Nucleus accumbens (tissue), 56 donors: ENCODE results near the gene MBOAT2.
"Not testable (repeated sequence)": the region's sequence is repeated elsewhere in the genome, so short reads cannot be mapped to it uniquely, and the experiment has no call there.

ENCODE experiments used
- DNase-seq, 56 donors: peaks; one replicate each; lab custom pipeline; 2025; lab: John Stamatoyannopoulos, UW

The MBOAT2 gene

DNA sequence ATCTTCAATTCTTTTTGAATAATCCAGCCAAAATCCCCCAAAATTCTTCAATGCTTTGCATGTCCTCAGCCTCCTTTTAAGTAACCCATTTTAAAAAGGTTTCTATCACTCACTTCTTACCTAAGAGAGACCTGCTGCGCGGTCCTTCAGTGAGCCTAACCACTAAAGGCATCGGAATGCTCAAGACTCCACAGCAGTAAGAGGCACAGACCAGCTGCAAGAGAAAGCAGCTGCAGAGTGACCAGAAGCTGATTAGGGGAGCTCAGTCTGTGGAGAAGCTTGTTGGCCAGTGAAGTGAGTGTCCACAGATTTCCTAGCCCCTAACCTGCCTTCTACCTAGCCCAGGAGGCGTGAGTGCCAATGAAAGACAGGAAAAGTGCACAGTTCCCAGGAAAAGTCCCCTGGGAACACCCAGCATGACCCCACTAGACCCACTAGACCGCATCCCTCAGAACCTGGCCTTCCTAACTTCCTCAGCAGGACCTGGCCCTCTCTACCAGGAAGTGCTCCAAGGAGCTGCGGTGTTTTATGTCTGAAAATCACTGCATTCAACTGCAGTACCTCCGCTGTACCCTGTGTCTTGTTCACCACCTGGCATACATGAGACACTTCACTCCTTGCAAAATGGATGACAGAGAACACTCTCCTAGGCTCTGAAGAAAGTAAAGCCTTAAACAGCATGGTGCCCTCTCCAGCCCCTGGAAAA is 10.1 kb downstream of the MBOAT2 start:
- DNase-seq: no peak

DNA sequence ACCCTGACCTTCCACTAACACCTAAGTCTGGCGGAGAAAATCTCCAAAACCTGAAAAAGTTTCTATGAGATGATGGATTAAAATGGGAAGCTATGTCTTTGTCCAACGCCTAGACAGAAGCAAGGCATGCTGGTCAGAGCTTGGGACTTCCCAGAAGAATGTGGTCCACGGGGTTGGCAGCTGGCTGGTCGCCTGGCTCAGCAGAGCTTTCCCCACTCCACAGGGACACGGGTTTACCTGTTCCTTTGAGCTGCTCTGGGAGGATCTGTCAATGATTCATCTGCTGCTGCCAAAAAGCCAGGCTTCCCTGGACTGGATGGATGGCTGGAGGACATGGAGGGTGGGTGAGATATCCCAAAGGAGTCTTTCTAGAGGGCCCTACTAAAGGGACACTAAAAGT is 10.8 kb downstream of the MBOAT2 start:
- DNase-seq: no peak

DNA sequence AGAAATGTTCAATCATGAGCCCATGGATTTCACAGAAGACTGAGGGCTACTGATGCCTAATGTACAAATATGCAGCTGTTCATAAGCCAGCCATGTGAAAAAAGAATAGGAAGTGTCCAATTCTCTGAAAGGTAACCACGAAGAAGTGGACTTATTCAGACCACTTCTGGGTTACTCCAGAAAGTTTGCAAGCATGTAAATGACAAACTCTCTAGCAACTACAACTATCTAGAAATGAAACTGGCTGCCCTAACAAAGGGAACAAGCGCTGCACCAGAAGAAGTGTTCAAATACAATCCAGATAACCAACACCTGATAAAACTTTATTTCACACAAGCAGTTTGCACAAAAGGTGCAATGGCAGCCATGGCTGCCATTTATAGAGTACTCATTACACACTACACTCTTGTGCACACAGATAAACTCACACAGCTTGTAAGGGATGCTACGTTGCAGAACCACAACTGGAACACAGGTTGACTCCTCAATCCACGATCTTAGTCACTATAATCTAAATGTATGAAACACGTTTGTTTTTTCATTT is 13.9 kb downstream of the MBOAT2 start:
- DNase-seq: no peak

DNA sequence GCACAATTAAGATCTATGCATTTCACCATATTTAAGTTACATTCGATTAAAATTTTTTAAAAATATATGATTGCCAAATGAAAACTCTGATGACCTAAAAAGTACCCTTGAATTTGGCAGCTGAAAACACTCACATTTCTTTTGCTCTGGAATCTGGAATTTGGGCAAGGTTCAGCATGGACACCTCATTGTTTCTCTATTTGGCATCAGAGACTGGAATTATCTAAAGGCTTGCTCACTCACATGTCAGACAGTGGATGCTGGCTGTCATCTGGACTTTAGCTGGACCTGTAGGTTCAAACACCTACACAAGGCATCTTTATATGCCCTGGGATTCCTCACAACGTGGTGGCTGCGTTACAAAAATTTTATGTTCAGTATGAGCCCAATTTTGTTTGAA is 16.1 kb downstream of the MBOAT2 start:
- DNase-seq: no peak

DNA sequence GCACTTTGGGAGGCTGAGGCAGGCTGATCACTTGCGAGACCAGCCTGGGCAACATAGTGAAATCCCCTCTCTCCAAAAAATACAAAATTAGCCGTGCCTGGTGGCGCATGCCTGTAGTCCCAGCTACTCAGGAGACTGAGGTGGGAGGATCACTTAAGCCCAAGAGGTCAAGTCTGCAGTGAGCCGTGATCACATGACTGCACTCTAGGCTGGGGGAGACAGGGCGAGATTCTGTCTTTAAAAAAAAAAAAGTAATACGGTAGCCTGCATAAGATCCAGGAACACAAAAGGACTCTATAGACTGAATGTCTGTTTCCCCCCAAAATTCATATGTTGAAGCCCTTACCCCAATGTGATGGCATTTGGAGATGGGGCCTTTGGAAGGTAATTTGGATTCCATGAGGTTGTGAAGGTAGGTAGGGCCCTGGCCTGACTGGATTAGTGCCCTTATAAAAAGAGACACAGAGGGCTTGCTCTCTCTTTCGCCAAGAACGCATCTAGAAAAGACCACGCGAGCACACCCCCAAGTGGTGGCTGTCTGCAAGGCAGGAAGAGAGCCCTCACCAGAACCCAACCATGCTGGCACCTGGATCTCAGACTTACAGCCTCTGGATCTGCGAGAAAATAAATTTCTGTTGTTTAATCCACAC is 17.0 kb downstream of the MBOAT2 start:
- no peak for DNase-seq

DNA sequence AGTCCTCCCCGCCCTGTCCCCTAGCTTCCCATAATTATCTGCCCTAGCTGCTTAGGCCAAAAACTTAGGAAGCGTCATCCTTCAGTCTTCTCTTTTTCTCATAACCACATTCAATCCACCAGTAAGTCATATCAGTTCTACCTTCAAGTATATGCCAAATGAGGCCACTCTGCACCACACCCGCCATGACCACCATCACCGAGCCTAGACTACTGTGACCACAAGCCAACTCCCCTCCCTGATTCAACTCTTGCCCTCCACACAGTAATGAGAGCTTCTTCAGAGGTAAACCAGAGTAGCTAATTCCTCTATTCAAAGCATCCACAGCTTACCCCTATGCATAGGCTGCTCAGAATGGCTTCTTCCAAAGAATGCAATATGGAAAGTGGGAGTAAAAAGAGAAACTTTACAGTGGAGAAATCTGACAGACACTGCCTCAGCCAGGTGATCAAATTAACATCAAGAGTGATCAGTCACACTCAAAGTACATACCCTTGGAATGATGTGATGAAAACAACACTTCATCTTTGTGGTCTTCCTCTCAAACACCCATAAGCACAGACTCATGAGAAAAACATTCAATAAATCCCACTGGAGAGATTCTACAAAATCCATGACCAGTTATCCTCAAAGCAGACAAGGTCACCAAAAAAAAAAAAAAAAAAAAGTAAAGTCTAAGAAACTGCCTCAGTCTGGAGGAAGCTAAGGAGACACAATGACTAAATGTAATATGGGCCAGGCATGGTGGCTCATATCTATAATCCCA is 17.7 kb downstream of the MBOAT2 start:
- DNase-seq: no peak

DNA sequence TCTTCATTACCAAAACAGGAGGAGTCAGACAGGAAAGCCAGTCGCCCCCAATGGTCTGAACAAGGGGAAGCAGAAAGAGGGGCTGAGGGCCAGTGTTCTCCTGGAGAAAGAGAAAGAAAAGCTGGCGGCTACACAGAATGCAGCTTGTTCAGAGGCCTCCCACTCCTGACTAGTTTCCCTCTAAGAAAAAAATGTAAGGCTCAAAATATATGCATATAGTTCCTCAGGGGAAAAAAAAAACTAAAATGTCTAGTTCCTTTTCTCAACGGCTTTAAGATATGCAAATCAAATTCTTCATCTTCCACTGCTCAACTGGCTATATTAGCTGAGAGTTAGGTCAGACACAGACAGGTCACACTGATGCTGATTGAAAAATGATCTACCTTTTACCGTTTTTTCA is 18.6 kb downstream of the MBOAT2 start:
- DNase-seq: no peak

DNA sequence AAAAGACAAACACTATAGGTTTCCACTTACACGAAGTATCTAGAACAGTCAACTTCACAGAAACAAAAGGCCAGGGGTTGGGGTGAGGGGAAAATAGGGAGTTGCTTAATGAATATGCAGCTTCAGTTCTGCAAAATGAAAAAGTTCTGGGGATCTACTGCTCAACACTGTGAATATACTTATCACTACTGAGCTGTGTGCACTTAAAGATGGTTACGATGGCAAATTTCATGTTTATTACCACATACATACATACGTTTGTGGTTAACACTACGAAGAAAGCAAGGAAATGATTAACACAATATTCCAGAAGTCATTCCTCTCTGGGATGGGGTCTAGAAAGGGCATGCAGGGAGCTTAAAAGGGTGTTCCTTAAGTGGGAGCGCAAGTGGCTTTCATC is 19.3 kb downstream of the MBOAT2 start:
- no peak for DNase-seq

DNA sequence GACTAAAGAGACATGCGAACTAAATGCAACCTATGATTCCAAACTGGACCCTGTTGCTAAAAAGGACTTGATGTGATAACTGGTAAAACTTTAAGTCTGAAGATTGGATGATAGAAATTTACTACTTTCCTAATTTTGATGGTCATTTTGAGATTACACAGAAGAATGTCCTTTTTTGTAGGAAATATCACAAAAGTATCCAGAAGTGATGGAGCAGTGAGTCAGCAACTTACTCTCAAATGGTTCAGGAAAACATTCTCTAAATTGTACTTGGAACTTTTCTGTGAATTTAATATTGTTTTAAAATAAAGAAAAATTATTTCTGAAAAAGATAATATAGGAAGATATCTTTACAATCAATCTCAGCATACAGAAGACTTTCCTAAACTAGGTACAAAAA is 19.9 kb downstream of the MBOAT2 start:
- DNase-seq: no peak

DNA sequence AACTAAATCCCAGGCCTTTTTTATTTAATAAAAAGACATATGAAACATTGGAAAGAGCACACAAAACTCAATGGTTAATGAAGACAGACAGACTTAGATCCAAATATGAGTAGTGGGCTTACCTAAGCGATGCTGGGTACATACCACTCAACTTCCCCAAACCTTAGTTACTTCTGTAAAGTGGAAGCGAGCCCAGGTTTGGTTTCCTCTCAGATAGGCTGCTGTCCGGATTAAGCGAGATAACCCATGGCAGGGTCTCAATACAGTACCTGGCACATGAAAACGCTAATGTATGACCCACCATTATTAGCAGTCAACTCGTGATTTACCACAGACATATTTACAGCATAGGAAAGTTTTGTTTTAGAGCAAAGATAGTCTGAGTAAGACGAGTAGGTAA is 21.6 kb downstream of the MBOAT2 start:
- DNase-seq: no peak

DNA sequence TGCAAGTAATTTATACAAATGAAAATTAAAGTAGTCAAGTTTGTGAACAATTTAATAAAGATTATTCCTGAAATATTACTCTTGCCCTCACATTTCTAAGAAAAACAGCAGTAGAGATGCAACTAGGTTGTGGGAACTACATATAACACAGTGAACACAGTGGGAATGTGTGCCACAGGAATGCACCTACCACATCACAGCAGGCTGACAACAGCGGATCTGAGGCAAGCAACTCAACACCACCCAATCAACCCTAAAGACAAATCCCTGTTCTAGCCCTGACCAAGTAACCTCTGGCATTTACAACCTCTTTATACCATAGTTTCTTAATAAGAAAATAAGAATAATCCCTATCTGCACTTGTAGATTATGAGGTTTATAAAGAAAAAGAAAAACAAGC is 23.4 kb downstream of the MBOAT2 start:
- DNase-seq: no peak

DNA sequence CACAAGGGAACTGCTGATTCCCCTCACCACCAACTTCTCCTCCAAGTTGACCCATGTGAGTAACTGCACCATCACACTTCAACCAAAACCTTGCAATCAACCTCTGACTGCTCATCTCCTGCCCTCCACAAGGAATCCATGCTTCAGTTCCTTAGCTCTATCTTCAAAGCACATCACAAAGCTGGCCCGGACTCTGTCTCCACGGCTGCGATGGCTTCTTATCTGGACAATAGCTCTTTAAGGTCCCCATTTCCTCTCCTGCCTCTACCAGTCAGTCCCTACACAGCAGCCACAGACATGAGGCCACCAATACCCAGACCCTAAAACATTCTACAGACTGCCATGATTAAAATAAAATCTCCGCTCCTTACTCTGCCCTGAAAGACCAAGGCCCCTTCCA is 25.7 kb downstream of the MBOAT2 start:
- no peak for DNase-seq

DNA sequence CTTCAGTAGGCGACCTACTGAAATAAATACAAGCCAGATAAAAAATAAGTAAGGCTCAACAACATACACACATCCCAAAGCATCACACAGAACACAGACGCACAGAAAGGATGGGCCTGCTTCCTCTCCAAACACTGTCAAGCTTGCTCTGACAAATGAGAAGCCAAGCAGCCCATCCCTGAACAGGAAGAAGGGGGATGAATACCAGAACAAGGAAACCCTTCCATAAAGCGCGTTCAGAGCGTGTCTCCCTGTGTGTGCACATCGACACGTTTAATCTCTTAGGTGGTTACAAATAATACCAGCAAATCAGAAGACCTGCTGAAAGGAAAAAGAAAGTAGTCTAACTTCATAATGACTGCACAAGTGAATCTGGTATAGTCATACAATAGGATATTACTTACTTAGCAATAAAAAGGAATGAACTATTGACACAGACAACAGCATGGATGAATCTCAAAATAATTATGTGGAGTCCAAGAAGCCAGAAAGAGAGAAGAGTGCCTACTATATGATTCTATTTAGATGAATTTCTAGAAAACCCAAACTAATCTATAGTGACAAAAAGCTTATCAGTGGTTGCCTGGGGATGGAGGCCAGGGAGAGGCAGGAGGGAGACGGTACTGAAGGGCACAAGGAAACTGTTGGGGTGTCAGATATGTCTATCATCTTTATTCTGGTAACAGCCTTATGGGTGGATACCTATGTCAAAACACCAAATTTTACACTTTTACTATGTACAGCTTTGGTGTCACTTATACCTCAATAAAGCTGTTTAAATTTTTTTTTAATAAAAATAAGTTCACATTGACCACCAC is 26.8 kb downstream of the MBOAT2 start:
- peak in 5 of 56 donors; percentile 3 to 22 (median 8) for DNase-seq

DNA sequence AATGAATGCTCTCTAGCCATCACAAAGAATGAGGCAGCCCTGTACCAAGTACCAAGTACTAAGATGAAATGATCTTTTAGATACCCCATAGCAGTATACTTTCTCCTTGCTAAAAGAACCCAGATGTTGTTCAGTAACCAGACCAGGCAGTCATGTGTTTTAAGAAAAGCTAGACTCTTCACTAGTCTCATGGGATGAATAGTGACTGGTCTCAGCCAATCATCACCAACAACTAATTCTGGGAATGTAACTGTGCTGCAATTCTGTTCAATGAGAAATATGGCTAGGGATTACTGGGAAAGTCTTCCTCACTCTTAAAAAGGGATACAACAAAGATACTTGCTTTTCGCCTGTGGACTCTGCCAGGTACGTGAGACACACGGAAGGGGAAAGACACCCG is 29.5 kb downstream of the MBOAT2 start:
- no peak for DNase-seq

DNA sequence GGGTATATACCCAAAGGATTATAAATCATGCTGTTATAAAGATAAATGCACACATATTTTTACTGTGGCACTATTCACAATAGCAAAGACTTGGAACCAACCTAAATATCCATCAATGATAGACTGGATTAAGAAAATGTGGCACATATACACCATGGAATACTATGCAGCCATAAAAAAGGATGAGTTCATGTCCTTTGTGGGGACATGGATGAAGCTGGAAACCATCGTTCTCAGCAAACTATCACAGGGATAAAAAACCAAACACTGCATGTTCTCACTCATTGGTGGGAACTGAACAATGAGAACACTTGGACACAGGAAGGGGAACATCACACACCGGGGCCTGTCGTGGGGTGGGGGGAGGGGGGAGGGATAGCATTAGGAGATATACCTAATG is 30.5 kb downstream of the MBOAT2 start:
- not testable (repeated sequence) for DNase-seq

DNA sequence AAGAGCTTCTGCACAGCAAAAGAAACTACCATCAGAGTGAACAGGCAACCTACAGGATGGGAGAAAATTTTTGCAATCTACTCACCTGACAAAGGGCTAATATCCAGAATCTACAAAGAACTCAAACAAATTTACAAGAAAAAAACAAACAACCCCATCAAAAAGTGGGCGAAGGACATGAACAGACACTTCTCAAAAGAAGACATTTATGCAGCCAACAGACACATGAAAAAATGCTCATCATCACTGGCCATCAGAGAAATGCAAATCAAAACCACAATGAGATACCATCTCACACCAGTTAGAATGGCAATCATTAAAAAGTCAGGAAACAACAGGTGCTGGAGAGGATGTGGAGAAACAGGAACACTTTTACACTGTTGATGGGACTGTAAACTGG is 30.9 kb downstream of the MBOAT2 start:
- not testable (repeated sequence) for DNase-seq

DNA sequence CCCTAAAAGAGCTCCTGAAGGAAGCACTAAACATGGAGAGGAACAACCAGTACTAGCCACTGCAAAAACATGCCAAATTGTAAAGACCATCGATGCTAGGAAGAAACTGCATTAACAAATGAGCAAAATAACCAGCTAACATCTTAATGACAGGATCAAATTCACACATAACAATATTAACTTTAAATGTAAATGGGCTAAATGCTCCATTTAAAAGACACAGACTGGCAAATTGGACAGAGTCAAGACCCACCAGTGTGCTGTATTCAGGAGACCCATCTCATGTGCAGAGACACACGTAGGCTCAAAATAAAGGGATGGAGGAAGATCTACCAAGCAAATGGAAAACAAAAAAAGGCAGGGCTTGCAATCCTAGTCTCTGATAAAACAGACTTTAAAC is 34.1 kb downstream of the MBOAT2 start:
- DNase-seq: not testable (repeated sequence)

DNA sequence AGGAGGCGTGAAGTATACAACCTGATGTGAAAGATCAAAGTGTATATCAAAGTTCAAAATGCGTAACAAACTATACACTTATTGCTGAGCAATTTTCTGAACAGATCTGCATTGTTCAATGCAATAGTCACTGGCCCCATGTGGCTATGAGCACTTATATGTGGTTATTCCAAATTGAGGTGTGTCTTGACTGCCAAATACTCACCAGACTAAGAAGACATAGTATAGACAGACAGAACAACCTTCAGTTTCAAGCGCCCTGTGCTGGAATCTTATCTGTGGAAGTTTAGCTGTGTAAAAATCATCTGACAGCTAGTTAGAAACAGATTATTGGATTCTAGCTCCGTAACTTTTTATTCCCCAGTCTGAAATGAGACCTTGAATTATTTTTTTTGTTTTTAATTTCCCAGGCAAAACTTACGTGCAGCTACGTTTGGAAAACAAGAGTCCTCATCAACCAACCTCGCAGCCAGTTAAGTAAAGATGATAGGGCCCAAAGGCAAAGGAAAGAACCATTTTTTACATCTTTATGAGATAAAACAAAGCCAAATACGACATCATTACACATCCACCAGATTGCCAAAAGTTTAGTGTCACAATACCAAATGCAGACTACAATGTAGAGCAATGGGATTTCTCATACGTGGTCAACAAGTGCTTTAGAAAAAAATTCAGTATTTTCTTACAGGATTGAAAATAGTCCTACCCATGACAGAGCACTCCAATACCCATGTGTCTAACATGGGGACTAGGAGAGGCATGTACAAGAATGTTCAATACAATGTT is 37.2 kb downstream of the MBOAT2 start:
- DNase-seq: no peak

DNA sequence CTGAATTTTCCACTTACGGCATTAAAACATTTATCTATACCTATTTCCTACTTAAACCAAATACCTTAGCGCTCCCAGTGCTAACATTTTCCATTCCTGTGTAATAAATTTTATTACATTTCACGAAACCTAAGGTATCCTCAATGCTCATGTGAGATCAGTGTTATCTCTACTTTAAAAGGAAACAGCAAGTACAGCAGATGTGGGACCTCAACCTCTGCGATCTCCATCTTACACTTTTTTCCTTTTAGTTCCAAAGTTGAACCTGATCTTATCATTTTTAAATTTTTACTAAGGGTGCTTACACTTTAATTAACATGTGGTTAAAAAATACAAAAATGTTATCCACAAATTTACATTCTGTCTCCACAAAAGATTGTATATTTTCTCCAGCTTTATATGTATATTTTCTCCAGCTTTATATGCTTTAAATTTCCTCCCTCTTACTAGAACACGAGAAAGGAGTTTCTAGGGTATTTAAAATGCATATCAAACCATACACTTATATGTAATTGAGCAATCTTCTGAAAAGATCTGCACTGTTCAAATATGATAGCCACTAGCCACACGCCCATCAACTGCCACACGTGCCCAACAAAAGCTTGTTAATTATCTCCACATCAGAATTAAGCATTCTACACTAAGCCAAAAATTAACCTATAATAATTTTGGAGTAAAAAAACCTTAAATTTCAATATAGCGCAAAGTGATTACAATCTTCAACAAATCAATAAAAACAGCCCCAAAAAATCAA is 38.1 kb downstream of the MBOAT2 start:
- DNase-seq: no peak
